ENCODE data around the gene ELP4.

ELP4 gene

DNA sequence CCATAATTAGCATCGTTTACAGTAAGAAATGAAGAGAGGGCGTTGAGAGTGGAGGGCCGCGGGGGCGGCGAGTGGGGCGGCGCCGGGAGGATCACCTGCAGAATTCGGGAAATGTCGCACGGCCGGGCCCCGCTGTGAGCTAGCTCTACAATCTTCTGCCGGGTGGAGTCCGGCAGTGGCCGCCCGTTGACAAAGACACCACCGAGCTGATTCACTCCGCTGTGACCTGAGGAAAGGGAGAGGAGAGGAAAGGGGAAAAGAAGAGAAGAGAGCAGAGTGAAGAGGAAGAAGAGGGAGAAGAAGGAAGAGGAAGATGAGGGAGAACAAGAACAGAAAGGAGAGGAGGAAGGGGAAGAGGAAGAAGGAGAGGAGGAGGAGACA lies 293.0 kb downstream of the ELP4 start:
- no peak for DNase-seq

DNA sequence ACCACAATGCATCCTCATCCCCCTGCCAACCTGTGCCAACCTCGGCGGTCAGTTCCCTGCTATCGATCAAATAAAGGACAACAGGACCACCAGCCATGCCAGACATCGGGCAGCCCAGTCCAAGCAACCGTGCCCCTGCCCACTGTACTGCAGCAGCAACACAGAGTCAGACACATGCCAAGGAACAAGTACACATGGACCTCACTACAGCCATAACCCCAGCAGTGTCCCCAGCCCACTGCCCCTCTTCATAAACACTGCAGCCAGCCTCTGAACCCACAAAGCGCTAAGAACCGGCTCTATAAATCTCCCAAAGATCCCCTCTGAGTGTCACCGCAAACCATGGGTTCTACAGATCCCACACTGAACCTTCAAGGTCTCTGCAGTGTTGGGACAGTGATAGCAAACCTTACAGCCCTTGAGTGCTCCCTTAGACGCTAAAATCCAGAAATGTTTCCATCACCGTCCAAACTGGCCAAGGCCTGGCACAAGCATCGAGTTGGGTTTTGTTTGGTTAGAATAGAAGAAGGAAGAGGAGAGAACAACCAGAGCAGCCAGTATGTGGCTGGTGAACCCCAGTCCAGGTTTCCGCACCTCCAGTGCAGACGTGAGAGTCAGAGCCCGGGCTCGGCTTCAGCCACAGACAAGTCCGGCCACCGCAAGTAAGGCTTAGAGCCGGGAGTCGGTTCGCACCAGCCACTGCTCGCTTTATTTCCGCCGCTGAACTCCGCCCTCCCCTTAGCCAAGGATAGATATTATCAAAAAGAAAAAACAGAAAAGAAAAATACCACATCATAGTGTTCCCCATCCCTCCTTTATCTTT lies 293.6 kb downstream of the ELP4 start:
- DNase-seq = no peak

- no peak for DNase-seq
Measured at GRCh38 chr11:31803813-31804311, 294.3 kb downstream of the ELP4 start.

- no peak for DNase-seq
Measured at GRCh38 chr11:31804312-31805036, 294.9 kb downstream of the ELP4 start.

- DNase-seq = no peak
Measured at GRCh38 chr11:31805037-31805628, 295.6 kb downstream of the ELP4 start.

DNA sequence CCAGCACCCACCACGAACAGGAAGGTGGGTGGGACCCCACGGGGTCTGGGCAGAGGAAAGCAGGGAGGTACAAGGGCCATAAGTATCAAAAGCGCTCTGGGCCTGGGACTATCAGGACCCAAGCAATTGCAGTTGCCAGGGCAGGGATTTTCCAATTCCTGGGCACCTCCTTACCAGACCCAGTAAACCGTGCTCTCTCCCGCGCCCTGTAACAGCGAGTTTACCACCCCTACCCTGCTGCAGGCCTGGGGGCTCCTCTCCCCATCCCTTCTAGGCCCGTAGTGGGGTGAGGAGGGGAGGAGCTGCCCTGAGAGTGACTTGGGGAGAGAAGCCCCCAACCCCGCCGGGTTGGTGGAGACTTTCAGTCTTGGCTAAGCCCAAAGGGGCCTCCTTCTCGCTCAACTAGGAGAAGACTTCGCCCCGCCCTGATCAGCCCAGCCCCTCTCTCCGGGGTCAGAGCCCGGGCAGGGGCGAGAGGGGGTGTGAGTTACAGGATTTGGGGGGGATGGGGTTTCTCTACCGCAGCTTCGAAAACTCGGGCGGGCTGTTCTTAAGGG lies 296.1 kb downstream of the ELP4 start:
- DNase-seq = no peak

DNA sequence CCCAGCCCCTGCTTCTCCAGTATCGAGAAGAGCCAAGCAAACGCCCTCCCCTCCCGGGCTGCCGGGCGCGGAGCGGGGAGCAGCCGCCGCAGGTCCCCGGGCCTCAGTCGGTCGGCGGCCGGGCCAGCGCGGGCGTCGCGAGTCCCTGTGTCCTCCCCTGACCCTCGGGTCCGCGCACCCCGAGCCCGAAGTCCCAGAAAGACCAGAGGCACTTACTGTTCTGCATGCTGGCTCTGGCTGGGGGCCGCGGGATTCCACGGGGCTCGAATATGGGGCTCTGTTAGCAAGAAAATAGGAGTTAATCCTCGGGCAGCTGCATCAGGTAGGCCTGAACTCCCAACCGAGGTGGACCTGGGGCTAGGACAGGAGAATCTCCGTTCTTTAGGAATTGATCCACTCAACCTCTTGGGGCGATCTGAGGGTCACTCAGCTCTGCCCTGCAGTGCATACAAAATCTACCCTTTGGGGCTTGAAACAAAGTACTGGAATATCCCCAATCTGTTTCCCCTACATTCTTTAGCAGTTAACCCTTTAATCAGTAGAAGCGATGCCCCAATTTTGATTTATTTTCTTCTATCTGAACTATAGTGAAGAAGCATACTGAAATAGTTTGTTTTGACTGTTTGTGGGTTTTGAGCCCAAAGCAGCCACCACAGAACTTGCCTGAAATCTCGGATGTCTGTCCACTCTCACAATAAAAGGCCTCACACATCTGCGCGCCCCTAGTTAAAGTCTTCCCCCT lies 296.8 kb downstream of the ELP4 start:
- no peak for DNase-seq

- no peak for DNase-seq
Measured at GRCh38 chr11:31806928-31807798, 297.6 kb downstream of the ELP4 start.

GRCh38 chr11:31807799-31808667 lies 298.5 kb downstream of the ELP4 start:
- no peak for DNase-seq

- DNase-seq = no peak
Measured at GRCh38 chr11:31808721-31809540, 299.4 kb downstream of the ELP4 start.

GRCh38 chr11:31809541-31809856 lies 299.9 kb downstream of the ELP4 start:
- no peak for DNase-seq

DNA sequence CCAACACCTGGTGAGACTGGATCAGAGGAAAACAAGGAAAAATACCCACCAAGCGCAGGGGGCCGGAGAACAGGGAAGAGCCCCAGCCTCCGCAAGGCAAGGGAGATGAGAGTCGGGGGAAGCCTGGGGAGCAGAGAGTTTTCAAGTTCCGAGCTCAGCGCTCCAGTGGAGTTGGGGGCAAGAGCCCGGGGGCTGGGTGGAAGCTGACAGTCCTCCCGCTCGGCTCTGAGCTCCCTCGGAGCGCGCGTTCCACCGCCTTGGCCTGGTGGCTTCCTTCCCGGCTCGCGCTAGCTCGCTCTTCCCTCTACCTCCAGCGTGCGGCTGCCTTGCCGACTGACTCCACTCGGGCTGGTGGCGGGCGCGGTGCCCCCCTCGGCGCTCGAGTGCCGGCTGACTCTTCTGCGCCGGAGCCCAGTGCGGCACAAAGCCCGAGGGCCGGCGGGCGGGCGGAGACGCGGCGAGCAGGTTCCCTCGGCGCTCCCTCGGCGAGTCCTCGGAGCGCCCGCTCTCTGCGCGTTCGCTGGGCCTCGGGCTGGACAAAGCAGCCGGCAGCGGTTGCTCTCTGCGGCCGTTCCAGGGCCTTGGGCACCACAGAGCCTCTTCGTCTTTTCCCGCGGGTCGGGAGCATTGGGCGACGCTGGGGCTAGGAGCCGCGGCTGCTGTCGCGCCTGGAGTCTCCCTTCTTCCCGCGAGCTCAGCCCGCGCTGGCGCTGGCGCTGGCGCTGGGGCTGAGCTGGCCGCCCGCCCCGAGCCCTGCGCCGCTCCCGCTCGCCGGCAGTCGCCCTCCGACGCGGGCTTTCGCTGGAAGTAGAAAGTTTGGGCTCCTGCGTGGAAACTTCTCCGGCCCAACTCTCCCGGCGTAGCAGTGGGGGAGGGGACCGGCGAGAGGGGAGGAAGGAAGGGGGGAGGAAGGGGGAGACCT lies 300.6 kb downstream of the ELP4 start:
- DNase-seq = no peak

- DNase-seq = peak; percentile 98
Measured at GRCh38 chr11:31810779-31811647, 301.4 kb downstream of the ELP4 start, which contains the start of gene PAX6. TSS of gene PAX6 (minus strand) at chr11:31811322. CDS start at chr11:31806411, 4,911 bp downstream.

DNA sequence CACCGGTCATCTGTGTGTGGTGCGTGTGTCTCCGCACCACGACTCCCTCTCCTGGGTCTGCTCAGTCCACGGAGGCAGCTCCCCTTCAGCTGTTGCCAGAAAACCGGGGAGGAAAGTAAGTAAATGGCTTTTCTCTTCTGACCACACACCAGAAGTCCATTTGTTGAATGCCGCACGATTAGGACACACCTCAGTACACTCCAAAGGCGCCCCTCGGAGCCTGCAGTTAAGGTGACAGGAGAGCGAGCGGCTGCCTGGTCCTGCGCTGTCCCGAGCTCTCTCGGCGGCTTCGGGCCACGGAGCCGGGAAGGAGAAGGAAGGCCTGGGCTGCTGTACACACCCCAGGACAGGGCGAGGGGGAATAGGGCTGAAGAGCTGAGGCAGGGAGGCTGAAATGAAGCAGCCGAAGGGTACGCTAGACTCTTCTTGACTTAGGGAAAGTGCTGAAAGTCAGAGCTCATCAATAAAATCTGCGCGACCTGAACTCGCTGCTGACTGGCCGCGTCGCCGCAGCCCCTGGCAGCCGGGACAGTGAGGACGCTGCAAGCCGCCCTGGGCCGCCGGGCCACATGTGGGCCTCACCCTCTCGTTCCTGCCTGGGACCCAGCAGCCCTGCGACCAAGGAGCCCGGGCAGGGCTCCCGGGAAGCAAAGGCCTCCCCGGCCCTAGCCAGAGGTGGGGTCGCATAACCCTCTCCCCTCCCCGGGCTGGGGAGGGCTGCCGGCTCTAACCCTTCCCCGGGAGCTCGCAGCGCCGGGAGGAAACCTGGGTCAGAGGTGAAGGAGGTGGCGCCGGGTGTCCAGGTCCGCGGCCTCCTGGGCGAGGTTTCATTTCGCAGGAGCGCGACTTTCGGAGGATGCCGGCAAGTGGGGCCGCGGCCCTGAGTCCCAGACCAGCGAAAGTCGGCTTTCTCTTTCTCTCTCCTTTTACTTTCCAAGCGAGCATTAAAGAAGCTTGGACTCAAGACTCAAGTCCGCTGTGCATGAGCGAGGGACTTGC lies 303.1 kb downstream of the ELP4 start:
- DNase-seq = peak; percentile 35

DNA sequence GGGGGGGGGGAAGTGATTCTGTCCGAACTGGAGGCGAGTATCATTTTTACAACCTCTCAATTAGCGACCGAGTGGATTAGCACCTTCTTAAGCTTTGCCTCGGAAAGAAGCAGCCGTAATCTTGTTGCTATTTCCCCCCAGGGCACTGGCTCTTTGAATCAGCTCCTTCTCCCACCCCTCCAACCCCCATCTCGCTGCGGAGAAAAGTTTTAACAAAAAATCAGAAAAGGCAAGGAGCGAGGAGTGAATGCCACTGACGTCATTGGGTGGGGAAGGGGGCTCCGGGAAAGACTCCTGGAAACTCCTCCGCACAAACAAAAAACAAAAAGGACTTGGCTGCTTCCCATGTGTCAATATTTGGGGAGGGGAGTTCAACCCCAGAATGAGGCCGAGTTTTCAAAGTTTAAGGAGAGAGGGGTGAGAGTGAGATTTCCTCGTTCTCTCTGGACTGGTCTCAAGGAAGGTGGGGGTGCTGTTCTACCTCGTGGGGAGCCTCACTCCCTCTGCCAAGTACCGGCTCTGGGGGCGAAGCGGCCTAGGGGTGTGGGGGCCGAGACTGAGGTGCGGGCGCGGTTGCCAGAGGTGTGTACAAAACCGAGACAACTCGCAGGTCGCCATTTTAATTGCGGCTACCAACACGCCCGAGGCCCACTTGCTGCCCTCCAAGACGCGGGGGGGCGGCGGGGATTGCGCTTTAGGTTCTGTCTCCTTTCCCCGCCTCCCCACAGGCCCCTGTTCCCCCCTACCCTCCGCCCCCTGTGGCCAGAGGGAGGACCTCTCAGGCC lies 304.0 kb downstream of the ELP4 start:
- peak; percentile 69 for DNase-seq

All from NCI-H1694 (cell line).